ENCODE data around the gene NAA80.

DNA sequence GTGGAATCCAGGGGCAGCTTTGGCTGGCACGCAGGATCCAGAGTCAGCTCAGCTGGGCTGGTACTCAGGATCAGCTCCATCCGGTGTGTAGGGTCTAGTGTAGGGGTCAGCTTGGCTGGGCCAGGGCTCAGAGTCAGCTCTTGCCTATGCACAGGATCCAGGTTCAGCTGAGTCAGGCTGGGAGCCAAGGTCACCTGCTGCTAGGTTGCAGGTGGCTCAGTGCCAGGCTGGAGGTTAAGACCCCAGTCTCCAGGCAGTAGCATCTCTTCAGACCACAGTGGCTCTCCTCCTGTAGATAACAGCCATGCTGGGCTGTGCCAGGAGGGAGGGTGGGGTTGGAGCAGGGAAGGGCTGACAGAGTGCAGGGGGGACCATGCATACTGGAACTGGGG is 1.8 kb downstream of the NAA80 start:
- TF ChIP-seq ZNF70 (CRISPR knock-in tag; IDR thresholded peaks at IDR 0.05) (no peak), ZNF8 (CRISPR knock-in tag; IDR thresholded peaks at IDR 0.05) (no peak), BACH2 (CRISPR knock-in tag; IDR thresholded peaks at IDR 0.05; ENCODE audit: borderline replicate concordance) (no peak), ZFP30 (CRISPR knock-in tag; IDR thresholded peaks at IDR 0.05) (no peak), ARNTL (CRISPR knock-in tag; IDR thresholded peaks at IDR 0.05; ENCODE audit: borderline replicate concordance, low read depth) (no peak), RARB (CRISPR knock-in tag; IDR thresholded peaks at IDR 0.05) (no peak), ZFP3 (CRISPR knock-in tag; IDR thresholded peaks at IDR 0.05) (no peak), TOX (CRISPR knock-in tag; IDR thresholded peaks at IDR 0.05; ENCODE audit: borderline replicate concordance) (no peak)
- TF ChIP-seq, protein P1, sequence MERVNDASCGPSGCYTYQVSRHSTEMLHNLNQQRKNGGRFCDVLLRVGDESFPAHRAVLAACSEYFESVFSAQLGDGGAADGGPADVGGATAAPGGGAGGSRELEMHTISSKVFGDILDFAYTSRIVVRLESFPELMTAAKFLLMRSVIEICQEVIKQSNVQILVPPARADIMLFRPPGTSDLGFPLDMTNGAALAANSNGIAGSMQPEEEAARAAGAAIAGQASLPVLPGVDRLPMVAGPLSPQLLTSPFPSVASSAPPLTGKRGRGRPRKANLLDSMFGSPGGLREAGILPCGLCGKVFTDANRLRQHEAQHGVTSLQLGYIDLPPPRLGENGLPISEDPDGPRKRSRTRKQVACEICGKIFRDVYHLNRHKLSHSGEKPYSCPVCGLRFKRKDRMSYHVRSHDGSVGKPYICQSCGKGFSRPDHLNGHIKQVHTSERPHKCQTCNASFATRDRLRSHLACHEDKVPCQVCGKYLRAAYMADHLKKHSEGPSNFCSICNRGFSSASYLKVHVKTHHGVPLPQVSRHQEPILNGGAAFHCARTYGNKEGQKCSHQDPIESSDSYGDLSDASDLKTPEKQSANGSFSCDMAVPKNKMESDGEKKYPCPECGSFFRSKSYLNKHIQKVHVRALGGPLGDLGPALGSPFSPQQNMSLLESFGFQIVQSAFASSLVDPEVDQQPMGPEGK (CRISPR knock-in tag; IDR thresholded peaks at IDR 0.05; ENCODE audit: borderline replicate concordance): no peak

All from SK-N-SH treated with all-trans-retinoic acid at 6 μM for 48 hours (cell line).